Right lobe of liver (tissue), 6 donors: Measurements from ENCODE around the gene TARBP1. TPM values are rescaled to one million over a fixed set of nuclear protein-coding genes. Genes with fewer than 3 reads are reported as not detected.
A peak's percentile ranks its signal among the peaks of the same experiment; 100 is the strongest.
"Not testable (repeated sequence)": the region's sequence is repeated elsewhere in the genome, so short reads cannot be mapped to it uniquely, and the experiment has no call there.

Source experiments
- ATAC-seq, 4 donors: fragments of 200-7000 bp; cut with Tn5 transposase; one replicate each; pipeline ENCODE4 v1.9.1; 2020; ENCODE audit warnings: mild to moderate bottlenecking in 4 of 4, moderate library complexity in 4 of 4
- DNase-seq, 3 donors: peaks; one replicate each; pipeline ENCODE4 v3.0.0-alpha.2; 2020
- H3K27ac ChIP-seq, 3 donors: fragments of 200-600 bp; one replicate each; pipeline ENCODE4 v1.8.0; 2022
- H3K27me3 ChIP-seq, 2 donors: fragments of 200-600 bp; one replicate each; pipeline ENCODE4 v1.8.0; 2022
- H3K36me3 ChIP-seq, 4 donors: fragments of 200-600 bp; sonication (generic) in 1 of 4; one replicate each; pipeline versions ENCODE4 v1.5.1 to v1.8.0; 2017 to 2022; ENCODE audit warnings: control low read depth in 1 of 4
- H3K4me1 ChIP-seq, 4 donors: fragments of 200-600 bp; sonication (generic) in 1 of 4; one replicate each; pipeline versions ENCODE4 v1.5.1 to v1.8.0; 2017 to 2022; ENCODE audit warnings: control low read depth in 1 of 4
- H3K4me3 ChIP-seq, 3 donors: fragments of 200-600 bp; one replicate each; pipeline ENCODE4 v1.8.0; 2022
- H3K9me3 ChIP-seq, 4 donors: fragments of 200-600 bp; sonication (generic) in 1 of 4; one replicate each; pipeline versions ENCODE4 v1.5.1 to v1.8.0; 2017 to 2022; ENCODE audit warnings: control low read depth in 1 of 4
- CTCF ChIP-seq, 4 donors: fragments of 200-600 bp in 3 of 4; fragments of 450-650 bp in 1 of 4; IDR thresholded peaks; one replicate each; pipeline versions ENCODE4 v1.5.1 to v1.8.0; 2016 to 2022; ENCODE audit warnings: antibody characterized with exemption in 4 of 4, mild to moderate bottlenecking in 2 of 4
- POLR2A ChIP-seq: fragments of 450-650 bp; IDR thresholded peaks from one replicate; pipeline ENCODE4 v1.6.1; 2017; ENCODE audit warnings: antibody characterized with exemption, mild to moderate bottlenecking
- WGBS: methylation state at CpG from one replicate; pipeline ENCODE4 v1.1.6; 2018; ENCODE audit warnings: low coverage, low lambda C conversion rate; ENCODE audit not compliant: insufficient coverage; ENCODE audit errors: missing lambda C conversion rate; 5-methylcytosine and 5-hydroxymethylcytosine counted together
- intact Hi-C, 2 donors: fragments of 100-400 bp; cut with DNase I; formaldehyde crosslinking; loops; one replicate each; pipeline versions ENCODE4 v1.11.2 to v1.14.1; 2022
- total RNA-seq, 6 experiments: library from RNA; depleted of rRNA in 2 of 6; stranded (reverse); fragments of >200 nt in 2 of 6; fragmentation: NEBNext Ultra II Directional in 3 of 6; extraction: Animal tissue kit (Norgen Biotek cat#: 25700) in 3 of 6; gene quantifications; one replicate each; pipeline versions ENCODE4 v1.1.0 to v1.2.4, GENCODE V29; 2016 to 2023
- donor health status: DM: no; HTN: yes; CAD: no.
- donor health status: DM: no; HTN: no; CAD: no.
- donor health status: DM: no; HTN: no; CAD: no.
- donor health status: DM: no; HTN: yes; CAD: no.
- donor health status: DM: no; HTN: yes; CAD: no.

TARBP1 gene
- total RNA-seq, 6 experiments from 2014 or later: 7.2 to 16.7 (median 8.0) TPM

GRCh38 chr1:234357831-234358230 lies 121.1 kb downstream of the TARBP1 start:
- Histone ChIP-seq H3K4me1 (no peaks in the 10 kb centered on the region), H3K4me3 (no peak overlapping the region), H3K27me3 (no peaks in the 10 kb centered on the region), H3K36me3 (no peaks in the 10 kb centered on the region), H3K9me3 (no peaks in the 10 kb centered on the region), H3K27ac (no peak overlapping the region)
- TF ChIP-seq POLR2A (no peak), CTCF (IDR thresholded peaks at IDR 0.05) (no peak)
- no peak for DNase-seq
- no peak for ATAC-seq
- intact Hi-C loops: no loop called here

- H3K9me3 ChIP-seq, H3K36me3 ChIP-seq, H3K27me3 ChIP-seq, H3K4me1 ChIP-seq, intact Hi-C loops, H3K27ac ChIP-seq: not testable (repeated sequence)
- DNase-seq: peak; percentile 44 to 75 (median 59)
- ATAC-seq: peak; percentile 73 to 94 (median 78)
- peak overlapping the region in 2 of 3 donors; percentile 15 to 48 for H3K4me3 ChIP-seq
- 69% methylated on average over 30 of the region's 35 CpGs for WGBS
These were observed 122.2 kb downstream of the TARBP1 start for GRCh38 chr1:234356615-234357269.

- H3K9me3 ChIP-seq: no peaks in the 10 kb centered on the region
- no peaks in the 10 kb centered on the region for H3K36me3 ChIP-seq
- no peak for DNase-seq
- 20% methylated on average over 3 of the region's 3 CpGs for WGBS
- TF ChIP-seq CTCF (IDR thresholded peaks at IDR 0.05) (no peak), POLR2A (no peak)
- H3K4me1 ChIP-seq: no peaks in the 10 kb centered on the region
- intact Hi-C loops: no loop called here
- H3K4me3 ChIP-seq: no peak overlapping the region
- no peaks in the 10 kb centered on the region for H3K27me3 ChIP-seq
- no peak for ATAC-seq
- H3K27ac ChIP-seq: no peak overlapping the region
These were observed 123.0 kb downstream of the TARBP1 start for GRCh38 chr1:234355782-234356510.

GRCh38 chr1:234348964-234349363 lies 130.0 kb downstream of the TARBP1 start:
- Histone ChIP-seq H3K4me3 (no peak overlapping the region), H3K27me3 (no peaks in the 10 kb centered on the region), H3K4me1 (no peaks in the 10 kb centered on the region), H3K9me3 (no peaks in the 10 kb centered on the region), H3K36me3 (no peaks in the 10 kb centered on the region), H3K27ac (no peak overlapping the region)
- WGBS: 37% methylated on average over 4 of the region's 4 CpGs
- TF ChIP-seq CTCF (IDR thresholded peaks at IDR 0.05) (no peak), POLR2A (no peak)
- ATAC-seq (no peak), DNase-seq (no peak)
- intact Hi-C loops: no loop called here

- peaks cover 0 to 3% (median 0%) of the 10 kb centered on the region in 4 donors for H3K9me3 ChIP-seq
- no peaks in the 10 kb centered on the region for H3K4me1 ChIP-seq
- intact Hi-C loops: no loop called here
- no peak overlapping the region for H3K27ac ChIP-seq
- DNase-seq (no peak), ATAC-seq (no peak)
- TF ChIP-seq POLR2A (no peak), CTCF (IDR thresholded peaks at IDR 0.05) (no peak)
- no peak overlapping the region for H3K4me3 ChIP-seq
- no CpG with 5 or more reads among the region's 1 CpG for WGBS
- H3K27me3 ChIP-seq: no peaks in the 10 kb centered on the region
- H3K36me3 ChIP-seq: no peaks in the 10 kb centered on the region
These were observed 133.7 kb downstream of the TARBP1 start for GRCh38 chr1:234345237-234345636.
